LoVo (cell line): ENCODE data around the gene HCN3.

ENCODE experiments used
- DNase-seq: peaks from one replicate; pipeline ENCODE4 v3.0.0-alpha.2; 2016; ENCODE audit warnings: low spot score

Gene HCN3

GRCh38 chr1:155254228-155254713 lies 23.0 kb upstream of the HCN3 start:
- DNase-seq: no peak

- DNase-seq: no peak
These were observed 22.5 kb upstream of the HCN3 start for GRCh38 chr1:155254714-155255242.

- peak; percentile 77 for DNase-seq
These were observed 21.8 kb upstream of the HCN3 start, which contains the start of gene ENTREP3 for GRCh38 chr1:155255243-155256007. Gene ENTREP3 (minus strand): TSS chr1:155255483. CDS start chr1:155254877, 606 bp downstream.

GRCh38 chr1:155256058-155256852 lies 21.0 kb upstream of the HCN3 start:
- no peak for DNase-seq

- no peak for DNase-seq
These were observed 17.0 kb upstream of the HCN3 start for GRCh38 chr1:155260276-155260675.

GRCh38 chr1:155261493-155261851 lies 15.8 kb upstream of the HCN3 start:
- DNase-seq: no peak

- DNase-seq: peak; percentile 97
These were observed 15.2 kb upstream of the HCN3 start, which contains the start of gene SCAMP3 for GRCh38 chr1:155261852-155262673. Gene SCAMP3 (minus strand): TSS chr1:155262360. CDS start chr1:155262151, 209 bp downstream.

GRCh38 chr1:155263067-155263466 lies 14.2 kb upstream of the HCN3 start:
- no peak for DNase-seq

GRCh38 chr1:155266553-155266952 lies 10.7 kb upstream of the HCN3 start:
- DNase-seq: no peak

- no peak for DNase-seq
These were observed 9.9 kb upstream of the HCN3 start for GRCh38 chr1:155267373-155267772.

GRCh38 chr1:155268630-155269029 lies 8.6 kb upstream of the HCN3 start:
- no peak for DNase-seq

- no peak for DNase-seq
These were observed 7.9 kb upstream of the HCN3 start for GRCh38 chr1:155269381-155269780.

GRCh38 chr1:155272466-155273342 lies 4.6 kb upstream of the HCN3 start:
- DNase-seq: peak; percentile 63

- peak; percentile 97 for DNase-seq
These were observed 3.7 kb upstream of the HCN3 start, which contains the start of gene CLK2 for GRCh38 chr1:155273343-155274245. Gene CLK2 (minus strand): TSS chr1:155273504. CDS start chr1:155270977, 2,527 bp downstream.

- peak; percentile 45 for DNase-seq
These were observed 832 bp downstream of the HCN3 start for GRCh38 chr1:155277902-155278688.

GRCh38 chr1:155278689-155279160 lies 1.5 kb downstream of the HCN3 start:
- DNase-seq: no peak

GRCh38 chr1:155279268-155279667 lies 2.0 kb downstream of the HCN3 start:
- DNase-seq: no peak

GRCh38 chr1:155282488-155283091 lies 5.3 kb downstream of the HCN3 start:
- DNase-seq: no peak
